Panc1 (cell line): ENCODE data around the gene CFH. TPM values are rescaled to one million over a fixed set of nuclear protein-coding genes. Genes with fewer than 3 reads are reported as not detected.

ENCODE experiments used
- ATAC-seq: fragments of 200-7000 bp; cut with Tn5 transposase; 2 replicates; pipeline ENCODE4 v1.9.1; 2020; ENCODE audit warnings: mild to moderate bottlenecking, moderate library complexity
- BruUV-seq: library from RNA; stranded (reverse); fragments of 400-500 nt; replicated peaks from 2 replicates; lab custom pipeline; 2021; lab: Mats Ljungman, UMichigan
- CTCF ChIA-PET: fragments of 300-600 bp; sonication (Branson Sonifier 250); formaldehyde crosslinking; loops from one replicate; lab custom pipeline; 2022; ENCODE audit warnings: antibody characterized with exemption; lab: Charles Lee
- POLR2A ChIA-PET: fragments of 300-600 bp; sonication (Branson Sonifier 250); formaldehyde crosslinking; loops from one replicate; lab custom pipeline; 2022; ENCODE audit warnings: antibody characterized with exemption; lab: Charles Lee
- DNase-seq: peaks from one replicate; pipeline ENCODE4 v3.0.0-alpha.2; 2010; ENCODE audit warnings: low read depth, low spot score
- H3K27ac ChIP-seq: 2 replicates; pipeline ENCODE4 v1.5.1; 2011; ENCODE audit warnings: mild to moderate bottlenecking, low read length, inconsistent platforms
- H3K27me3 ChIP-seq: fragments of 200-500 bp; sonication (Bioruptor generic); 2 replicates; pipeline ENCODE4 v1.6.0; 2014; ENCODE audit warnings: low read length, inconsistent platforms; ENCODE audit not compliant: control insufficient read depth, insufficient read depth
- H3K36me3 ChIP-seq: fragments of 200-500 bp; sonication (Bioruptor generic); 2 replicates; pipeline ENCODE4 v1.5.1; 2014; ENCODE audit warnings: inconsistent platforms, mild to moderate bottlenecking, low read length, moderate library complexity; ENCODE audit not compliant: control insufficient read depth, insufficient read depth
- H3K4me1 ChIP-seq: 2 replicates; pipeline ENCODE4 v1.5.1; 2011; ENCODE audit warnings: inconsistent platforms, mild to moderate bottlenecking, low read length, moderate library complexity; ENCODE audit not compliant: control insufficient read depth, insufficient read depth
- H3K4me3 ChIP-seq, 2 experiments: 2 replicates each; pipeline ENCODE4 v1.5.1; 2011 to 2012; ENCODE audit warnings: low read depth in 2 of 2, low read length in 2 of 2, mild to moderate bottlenecking in 2 of 2, inconsistent platforms in 1 of 2, moderate library complexity in 1 of 2
- H3K9me3 ChIP-seq: fragments of 200-500 bp; sonication (Bioruptor generic); 2 replicates; pipeline ENCODE4 v1.5.1; 2014; ENCODE audit warnings: low read depth, mild to moderate bottlenecking, inconsistent platforms, low read length, moderate library complexity; ENCODE audit not compliant: control insufficient read depth, insufficient read depth
- CTCF ChIP-seq: fragments of 450-650 bp; IDR thresholded peaks from 2 replicates; pipeline ENCODE4 v1.5.1; 2017; ENCODE audit warnings: mild to moderate bottlenecking
- POLR2AphosphoS5 ChIP-seq: IDR thresholded peaks from 2 replicates; pipeline ENCODE4 v1.6.1; 2012; ENCODE audit warnings: mild to moderate bottlenecking, low read depth, low read length, moderate library complexity
- REST ChIP-seq, 2 experiments: IDR thresholded peaks; 2 replicates each; pipeline ENCODE4 v1.6.1; 2011 to 2012; ENCODE audit warnings: low read depth in 2 of 2, control low read depth in 1 of 2, low read length in 1 of 2, mild to moderate bottlenecking in 1 of 2, moderate library complexity in 1 of 2; ENCODE audit not compliant: insufficient read depth in 1 of 2
- SIN3A ChIP-seq: IDR thresholded peaks from 2 replicates; pipeline ENCODE4 v1.6.1; 2012; ENCODE audit warnings: low read depth, mild to moderate bottlenecking, low read length, moderate library complexity, borderline replicate concordance; ENCODE audit not compliant: insufficient read depth
- TCF7L2 ChIP-seq: IDR thresholded peaks from 2 replicates; pipeline ENCODE4 v1.6.1; 2011; ENCODE audit warnings: mild to moderate bottlenecking, low read depth, low read length, inconsistent platforms
- in situ Hi-C: cut with HindIII; loops from 2 replicates; pipeline ENCODE4 v1.10.0; 2016; ENCODE audit warnings: low sequenced_read_pairs, low pct_unique_long_range_greater_than_20kb
- intact Hi-C: fragments of 100-400 bp; cut with micrococcal nuclease; formaldehyde crosslinking; loops from one replicate; pipeline ENCODE4 v1.10.0; 2022; ENCODE audit not compliant: unreplicated experiment
- total RNA-seq: library from RNA; stranded (reverse); gene quantifications from one replicate; pipeline ENCODE4 v1.2.1, GENCODE V29; 2021; ENCODE audit not compliant: unreplicated experiment

Gene CFH
- total RNA-seq, 1 experiment from 2014 or later: 0.36 TPM

- intact Hi-C loops: no loop called here
- ChIA-PET POLR2A (no interaction called here), CTCF (no interaction called here)
Observed at GRCh38 chr1:196669693-196670092, 17.9 kb downstream of the CFH start.

GRCh38 chr1:196674908-196675307, 23.1 kb downstream of the CFH start:
- BruUV-seq: no TSS peak
- DNase-seq: no peak
- Histone ChIP-seq H3K27me3 (no peaks in the 10 kb centered on the region), H3K4me3 (no peak overlapping the region), H3K4me1 (no peaks in the 10 kb centered on the region), H3K9me3 (no peaks in the 10 kb centered on the region), H3K27ac (no peak overlapping the region), H3K36me3 (no peaks in the 10 kb centered on the region)
- no peak for ATAC-seq
- intact Hi-C loops: no loop called here
- CTCF ChIA-PET: no interaction called here
- POLR2A ChIA-PET: no interaction called here
- TF ChIP-seq REST (IDR thresholded peaks at IDR 0.05; ENCODE audit: insufficient read depth in 1 of 2, low read depth in 2 of 2, low read length in 1 of 2) (no peak), SIN3A (no peak), POLR2AphosphoS5 (no peak), CTCF (no peak), TCF7L2 (no peak)
- in situ Hi-C loops: no loop called here

More at GRCh38 chr1:196669693-196670092, 17.9 kb downstream of the CFH start:
- in situ Hi-C loops: no loop called here
- H3K27ac ChIP-seq: no peak overlapping the region
- peaks cover 5% of the 10 kb centered on the region; the same call in 1 of the 2 replicates for H3K9me3 ChIP-seq
- no TSS peak for BruUV-seq
- H3K27me3 ChIP-seq: no peaks in the 10 kb centered on the region
- H3K4me3 ChIP-seq: no peak overlapping the region
- TF ChIP-seq CTCF: no peak
- ATAC-seq (no peak), DNase-seq (no peak)
- H3K36me3 ChIP-seq: no peaks in the 10 kb centered on the region
- no peaks in the 10 kb centered on the region for H3K4me1 ChIP-seq
